GM10266 (cell line): ENCODE measurements around the gene BICD1.

ENCODE experiments used
- DNase-seq: peaks from one replicate; pipeline ENCODE4 v3.0.0; 2012; ENCODE audit errors: extremely low spot score
- CTCF ChIP-seq: IDR thresholded peaks from 2 replicates; pipeline ENCODE4 v1.5.1; 2012; ENCODE audit warnings: mild to moderate bottlenecking, low read depth; ENCODE audit not compliant: control insufficient read depth, insufficient read depth; ENCODE audit errors: missing control alignments

Gene BICD1

GRCh38 chr12:32163596-32163995 lies 56.9 kb downstream of the BICD1 start:
- DNase-seq = no peak
- TF ChIP-seq CTCF = no peak

- DNase-seq = no peak
- TF ChIP-seq CTCF = no peak
Observed at GRCh38 chr12:32166510-32166909, 59.9 kb downstream of the BICD1 start.

- no peak for TF ChIP-seq CTCF
- no peak for DNase-seq
Observed at GRCh38 chr12:32170437-32170998, 63.9 kb downstream of the BICD1 start.

DNA sequence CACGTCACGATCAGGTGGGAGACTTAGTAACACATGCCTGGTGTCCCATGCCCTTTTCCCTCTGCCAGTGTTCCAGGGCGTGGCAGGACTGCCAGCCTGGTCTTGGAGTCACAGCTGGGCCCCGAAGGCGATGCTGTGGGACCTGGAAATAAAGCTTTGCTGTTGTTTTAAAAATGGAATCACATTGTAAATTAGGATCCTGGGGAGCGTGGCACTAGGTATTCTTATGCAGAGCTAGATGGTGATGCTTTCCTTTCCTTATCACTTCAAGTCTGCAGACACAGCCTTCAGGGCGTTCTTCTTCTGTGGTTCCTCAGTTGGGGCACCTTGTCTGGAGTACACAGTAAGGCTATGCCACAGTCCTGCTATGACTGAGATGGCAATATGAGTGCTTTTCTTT lies 64.6 kb downstream of the BICD1 start:
- DNase-seq = no peak
- TF ChIP-seq CTCF = no peak

GRCh38 chr12:32176606-32177005 lies 70.0 kb downstream of the BICD1 start:
- no peak for DNase-seq

DNA sequence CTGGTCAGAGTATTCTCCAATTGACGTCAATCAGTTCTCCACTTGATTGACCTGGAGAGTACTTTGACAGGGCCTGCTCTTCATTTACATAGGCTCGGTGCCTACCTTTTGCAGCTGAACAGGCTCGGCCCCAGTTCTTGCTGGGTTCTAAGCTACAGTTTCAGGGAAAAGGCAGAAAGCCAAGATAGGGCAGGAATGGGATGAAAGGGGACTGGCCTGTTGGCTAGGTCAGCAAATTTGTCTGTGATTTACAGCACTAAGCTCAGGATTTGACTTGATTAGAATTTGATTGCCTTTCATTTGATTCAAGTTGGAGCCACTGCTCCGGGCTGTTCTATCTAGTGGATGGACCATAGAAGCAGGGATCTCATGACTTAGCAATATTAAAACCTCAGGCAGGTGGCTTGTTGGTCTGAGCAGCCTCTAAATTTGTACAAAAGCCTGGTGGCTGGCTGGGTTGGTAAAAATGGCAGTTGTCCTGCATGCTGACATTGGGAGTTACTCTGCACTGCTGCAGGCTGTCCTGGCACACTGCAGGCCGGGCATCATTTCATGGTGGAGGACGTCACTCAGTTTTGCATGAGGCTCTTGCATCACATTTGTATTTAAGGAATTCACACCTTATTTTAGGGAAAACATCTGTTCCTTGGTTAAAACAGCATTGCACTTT lies 71.8 kb downstream of the BICD1 start:
- no peak for DNase-seq
- TF ChIP-seq CTCF = no peak

More at GRCh38 chr12:32176606-32177005, 70.0 kb downstream of the BICD1 start:
- TF ChIP-seq CTCF = no peak

DNA sequence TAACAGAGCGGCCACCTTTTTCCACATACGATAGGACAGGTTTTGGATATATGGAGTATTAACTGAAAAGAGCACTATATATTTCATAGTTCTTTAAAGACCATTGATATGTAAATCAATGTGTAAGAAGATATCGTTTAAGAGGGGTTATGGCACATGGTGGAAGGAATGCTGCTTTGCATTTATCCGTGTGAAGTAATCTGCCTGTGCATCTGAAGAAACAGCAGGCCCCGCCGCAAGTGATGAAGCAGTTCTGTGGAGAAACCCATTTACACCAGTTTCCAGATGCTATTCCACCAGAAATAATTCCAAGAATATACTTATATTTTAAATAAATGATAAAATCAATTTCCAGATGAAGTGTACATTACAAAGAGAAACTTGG lies 72.4 kb downstream of the BICD1 start:
- no peak for DNase-seq

More for the DNA sequence above, 72.4 kb downstream of the BICD1 start:
- no peak for TF ChIP-seq CTCF
